H9 (cell line): Measurements from ENCODE around the gene SUN1. TPM values are rescaled to one million over a fixed set of nuclear protein-coding genes. Genes with fewer than 3 reads are reported as not detected.

ENCODE experiments used
- DNase-seq: peaks from one replicate; pipeline ENCODE4 v3.0.0-alpha.2; 2017
- H2AFZ ChIP-seq: one replicate; pipeline ENCODE4 v1.6.1; 2013; ENCODE audit warnings: mild to moderate bottlenecking, low read length, control low read depth, moderate library complexity
- H2AK5ac ChIP-seq: 2 replicates; pipeline ENCODE4 v1.6.1; 2013; ENCODE audit warnings: low read length, control low read depth, mixed read lengths; ENCODE audit not compliant: insufficient read length
- H2BK120ac ChIP-seq: one replicate; pipeline ENCODE4 v1.6.1; 2013; ENCODE audit warnings: low read depth, mild to moderate bottlenecking, low read length, control low read depth, inconsistent platforms; ENCODE audit not compliant: poor library complexity, severe bottlenecking
- H2BK12ac ChIP-seq: 2 replicates; pipeline ENCODE4 v1.6.1; 2013; ENCODE audit warnings: low read length, control low read depth, mixed read lengths, low read depth; ENCODE audit not compliant: insufficient read length
- H2BK15ac ChIP-seq: 2 replicates; pipeline ENCODE4 v1.6.1; 2013; ENCODE audit warnings: low read depth, low read length, control low read depth
- H2BK20ac ChIP-seq: one replicate; pipeline ENCODE4 v1.6.1; 2013; ENCODE audit warnings: low read depth, mild to moderate bottlenecking, low read length, control low read depth, inconsistent platforms; ENCODE audit not compliant: poor library complexity, severe bottlenecking
- H2BK5ac ChIP-seq: 2 replicates; pipeline ENCODE4 v1.6.1; 2013; ENCODE audit warnings: low read length, control low read depth, mixed read lengths; ENCODE audit not compliant: insufficient read length
- H3K14ac ChIP-seq: 2 replicates; pipeline ENCODE4 v1.6.1; 2013; ENCODE audit warnings: low read length, control low read depth; ENCODE audit not compliant: insufficient read depth
- H3K18ac ChIP-seq: 2 replicates; pipeline ENCODE4 v1.6.1; 2013; ENCODE audit warnings: low read depth, mild to moderate bottlenecking, mixed read lengths, low read length, control low read depth; ENCODE audit not compliant: insufficient read length
- H3K23ac ChIP-seq: 2 replicates; pipeline ENCODE4 v1.6.1; 2013; ENCODE audit warnings: low read length, control low read depth, mixed read lengths, low read depth; ENCODE audit not compliant: insufficient read length
- H3K23me2 ChIP-seq: 2 replicates; pipeline ENCODE4 v1.6.1; 2013; ENCODE audit warnings: low read depth, mild to moderate bottlenecking, mixed read lengths, low read length, control low read depth; ENCODE audit not compliant: insufficient read length, poor library complexity, severe bottlenecking
- H3K27ac ChIP-seq: 2 replicates; pipeline ENCODE4 v1.5.1; 2013; ENCODE audit warnings: low read length, control low read depth, mixed read lengths, low read depth; ENCODE audit not compliant: insufficient read length
- H3K27me3 ChIP-seq: 2 replicates; pipeline ENCODE4 v1.6.1; 2013; ENCODE audit warnings: low read length, control low read depth, inconsistent platforms; ENCODE audit not compliant: insufficient read depth
- H3K4ac ChIP-seq: 2 replicates; pipeline ENCODE4 v1.6.1; 2013; ENCODE audit warnings: low read depth, mild to moderate bottlenecking, control low read depth, inconsistent platforms, low read length, moderate library complexity
- H3K4me1 ChIP-seq: 2 replicates; pipeline ENCODE4 v1.6.1; 2013; ENCODE audit warnings: low read length, control low read depth, inconsistent platforms; ENCODE audit not compliant: insufficient read depth
- H3K4me2 ChIP-seq: 2 replicates; pipeline ENCODE4 v1.6.1; 2013; ENCODE audit warnings: low read length, control low read depth, mixed read lengths; ENCODE audit not compliant: insufficient read length, insufficient read depth
- H3K56ac ChIP-seq: 2 replicates; pipeline ENCODE4 v1.6.1; 2013; ENCODE audit warnings: low read depth, mild to moderate bottlenecking, mixed read lengths, low read length, control low read depth; ENCODE audit not compliant: insufficient read length
- H3K79me1 ChIP-seq: 2 replicates; pipeline ENCODE4 v1.6.1; 2013; ENCODE audit warnings: low read depth, mild to moderate bottlenecking, moderate library complexity, low read length, control low read depth, inconsistent platforms; ENCODE audit not compliant: insufficient read depth, poor library complexity, severe bottlenecking
- H3K79me2 ChIP-seq: 2 replicates; pipeline ENCODE4 v1.6.1; 2013; ENCODE audit warnings: low read length, control low read depth, inconsistent platforms; ENCODE audit not compliant: insufficient read depth
- H3K9ac ChIP-seq: 2 replicates; pipeline ENCODE4 v1.6.1; 2013; ENCODE audit warnings: low read length, control low read depth, mixed read lengths; ENCODE audit not compliant: insufficient read length; ENCODE audit errors: extremely low read depth
- H3K9me3 ChIP-seq: one replicate; pipeline ENCODE4 v1.6.1; 2013; ENCODE audit warnings: low read depth, low read length, inconsistent platforms; ENCODE audit not compliant: control insufficient read depth
- H3T11ph ChIP-seq: one replicate; pipeline ENCODE4 v1.6.1; 2013; ENCODE audit warnings: mild to moderate bottlenecking, low read length, control low read depth, inconsistent platforms
- H4K20me1 ChIP-seq: one replicate; pipeline ENCODE4 v1.6.1; 2013; ENCODE audit not compliant: control insufficient read depth, insufficient read length, insufficient read depth
- H4K5ac ChIP-seq: 2 replicates; pipeline ENCODE4 v1.6.1; 2013; ENCODE audit warnings: low read depth, mild to moderate bottlenecking, mixed read lengths, low read length, control low read depth; ENCODE audit not compliant: insufficient read length
- H4K8ac ChIP-seq: replicated peaks from 2 replicates; pipeline ENCODE4 v1.6.1; 2013; ENCODE audit warnings: low read length, control low read depth, mixed read lengths, low read depth; ENCODE audit not compliant: insufficient read length
- H4K91ac ChIP-seq: 2 replicates; pipeline ENCODE4 v1.6.1; 2013; ENCODE audit warnings: low read depth, mild to moderate bottlenecking, moderate library complexity, mixed read lengths, low read length, control low read depth; ENCODE audit not compliant: insufficient read length
- H3K27ac Mint-ChIP-seq, 3 experiments: 2 replicates in 2 of 3; 3 replicates in 1 of 3; pipeline ENCODE4 v1.8.0; 2020 to 2021; ENCODE audit warnings: mixed read lengths in 3 of 3, mild to moderate bottlenecking in 1 of 3, moderate library complexity in 1 of 3
- H3K27me3 Mint-ChIP-seq: 2 replicates; pipeline ENCODE4 v1.8.0; 2021; ENCODE audit warnings: low read depth, mild to moderate bottlenecking, moderate library complexity, mixed read lengths
- H3K36me3 Mint-ChIP-seq, 3 experiments: 2 replicates in 2 of 3; 3 replicates in 1 of 3; pipeline ENCODE4 v1.8.0; 2020 to 2021; ENCODE audit warnings: low read depth in 3 of 3, mixed read lengths in 3 of 3; ENCODE audit not compliant: insufficient read depth in 1 of 3
- H3K4me1 Mint-ChIP-seq, 2 experiments: 2 replicates each; pipeline ENCODE4 v1.8.0; 2020; ENCODE audit warnings: mixed read lengths in 2 of 2
- H3K4me3 Mint-ChIP-seq, 2 experiments: 2 replicates in 1 of 2; 3 replicates in 1 of 2; pipeline ENCODE4 v1.8.0; 2020 to 2021; ENCODE audit warnings: mild to moderate bottlenecking in 2 of 2, mixed read lengths in 2 of 2, moderate library complexity in 1 of 2
- H3K9me3 Mint-ChIP-seq, 2 experiments: 2 replicates in 1 of 2; 3 replicates in 1 of 2; pipeline ENCODE4 v1.8.0; 2020; ENCODE audit warnings: mild to moderate bottlenecking in 2 of 2, mixed read lengths in 2 of 2, moderate library complexity in 1 of 2
- WGBS: extraction: QIAGEN DNeasy Blood & Tissue Kit; methylation state at CpG from one replicate; pipeline ENCODE4 v1.1.7; 2013; ENCODE audit warnings: missing lambda C conversion rate, low lambda C conversion rate, mixed read lengths; ENCODE audit not compliant: insufficient read length; ENCODE audit errors: extremely low coverage; 5-methylcytosine and 5-hydroxymethylcytosine counted together
- total RNA-seq: library from RNA; stranded (reverse); gene quantifications from 2 replicates; pipeline ENCODE4 v1.2.1, GENCODE V29; 2021
- TF ChIP-seq, protein P1 (sequence below): fragments of 200-600 bp; sonication (generic); conservative IDR thresholded peaks from 3 replicates; pipeline ENCODE4 v1.8.0; 2021; ENCODE audit warnings: antibody characterized with exemption, mild to moderate bottlenecking

The SUN1 gene
- total RNA-seq, 1 experiment from 2014 or later = 118 TPM

DNA sequence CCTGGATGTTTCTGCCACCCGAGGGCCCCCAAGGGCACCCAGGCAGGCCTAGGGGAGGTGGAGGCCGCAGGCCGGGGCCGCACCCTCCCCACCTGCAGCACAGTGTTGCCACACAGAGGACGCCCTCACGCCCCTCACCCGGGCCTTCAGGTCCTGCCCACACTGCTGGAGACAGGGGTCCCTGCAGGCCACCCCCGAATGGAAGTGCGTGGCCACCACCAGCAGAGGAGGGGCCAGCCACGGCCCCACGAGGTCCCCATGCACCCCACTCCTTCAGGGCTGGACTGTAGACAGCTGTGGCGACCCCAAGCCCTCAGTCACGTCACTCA is 86.8 kb downstream of the SUN1 start:
- Mint-ChIP-seq H3K27ac (no peak overlapping the region), H3K4me3 (no peak overlapping the region), H3K4me1 (peaks cover 4 to 6% of the 10 kb centered on the region in 2 experiments), H3K27me3 (no peaks in the 10 kb centered on the region), H3K36me3 (no peaks in the 10 kb centered on the region), H3K9me3 (no peaks in the 10 kb centered on the region; a peak in 1 of 5 replicates)
- Histone ChIP-seq H3K56ac (no peak overlapping the region), H3K4ac (no peak overlapping the region), H3K18ac (no peak overlapping the region), H3K27me3 (no peaks in the 10 kb centered on the region), H3K14ac (no peak overlapping the region; the same call in 1 of the 2 replicates), H2AFZ (no peak overlapping the region), H2BK120ac (no peak overlapping the region), H3T11ph (no peak overlapping the region), H3K79me1 (no peaks in the 10 kb centered on the region), H3K23me2 (no peaks in the 10 kb centered on the region), H4K91ac (no peak overlapping the region), H4K8ac (no peak overlapping the region), H3K9ac (no peak overlapping the region), H2BK20ac (no peak overlapping the region), H3K79me2 (no peaks in the 10 kb centered on the region), H3K27ac (no peak overlapping the region), H2BK15ac (no peak overlapping the region), H3K23ac (no peak overlapping the region), H3K4me1 (no peaks in the 10 kb centered on the region), H3K9me3 (no peaks in the 10 kb centered on the region), H2BK5ac (no peak overlapping the region), H2BK12ac (no peak overlapping the region), H2AK5ac (no peak overlapping the region), H4K5ac (no peak overlapping the region), H4K20me1 (no peaks in the 10 kb centered on the region), H3K4me2 (no peak overlapping the region)
- DNase-seq = no peak
- TF ChIP-seq, protein P1, sequence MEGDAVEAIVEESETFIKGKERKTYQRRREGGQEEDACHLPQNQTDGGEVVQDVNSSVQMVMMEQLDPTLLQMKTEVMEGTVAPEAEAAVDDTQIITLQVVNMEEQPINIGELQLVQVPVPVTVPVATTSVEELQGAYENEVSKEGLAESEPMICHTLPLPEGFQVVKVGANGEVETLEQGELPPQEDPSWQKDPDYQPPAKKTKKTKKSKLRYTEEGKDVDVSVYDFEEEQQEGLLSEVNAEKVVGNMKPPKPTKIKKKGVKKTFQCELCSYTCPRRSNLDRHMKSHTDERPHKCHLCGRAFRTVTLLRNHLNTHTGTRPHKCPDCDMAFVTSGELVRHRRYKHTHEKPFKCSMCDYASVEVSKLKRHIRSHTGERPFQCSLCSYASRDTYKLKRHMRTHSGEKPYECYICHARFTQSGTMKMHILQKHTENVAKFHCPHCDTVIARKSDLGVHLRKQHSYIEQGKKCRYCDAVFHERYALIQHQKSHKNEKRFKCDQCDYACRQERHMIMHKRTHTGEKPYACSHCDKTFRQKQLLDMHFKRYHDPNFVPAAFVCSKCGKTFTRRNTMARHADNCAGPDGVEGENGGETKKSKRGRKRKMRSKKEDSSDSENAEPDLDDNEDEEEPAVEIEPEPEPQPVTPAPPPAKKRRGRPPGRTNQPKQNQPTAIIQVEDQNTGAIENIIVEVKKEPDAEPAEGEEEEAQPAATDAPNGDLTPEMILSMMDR = no peak
- WGBS = no CpG with 5 or more reads among the region's 13 CpGs
